HG03460 (cell line): ENCODE data around the gene ERMARD.

ENCODE experiments used
- ATAC-seq: cut with Tn5 transposase; IDR thresholded peaks from one replicate; pipeline ENCODE4 v1.9.1; 2021; ENCODE audit not compliant: unreplicated experiment

ERMARD gene

GRCh38 chr6:169824021-169824420 lies 72.6 kb downstream of the ERMARD start:
- no peak for ATAC-seq

- no peak for ATAC-seq
Measured at GRCh38 chr6:169824848-169825557, 73.6 kb downstream of the ERMARD start.

- no peak for ATAC-seq
Measured at GRCh38 chr6:169825558-169826225, 74.3 kb downstream of the ERMARD start.

GRCh38 chr6:169826697-169827096 lies 75.3 kb downstream of the ERMARD start:
- no peak for ATAC-seq

- ATAC-seq, result no peak
Measured at GRCh38 chr6:169827290-169827717, 75.9 kb downstream of the ERMARD start.

GRCh38 chr6:169828176-169828575 lies 76.8 kb downstream of the ERMARD start:
- ATAC-seq, result no peak

GRCh38 chr6:169829786-169830185 lies 78.4 kb downstream of the ERMARD start:
- ATAC-seq, result no peak

GRCh38 chr6:169830876-169831275 lies 79.5 kb downstream of the ERMARD start:
- ATAC-seq, result no peak
